GM12801 (cell line): ENCODE results near the gene ANGPTL1.

ENCODE experiments used
- TF ChIP-seq, protein P1 (sequence below): IDR thresholded peaks from one replicate; pipeline ENCODE4 v1.5.1; 2011; ENCODE audit warnings: control low read depth; ENCODE audit not compliant: insufficient read length; ENCODE audit errors: extremely low read depth

ANGPTL1 gene

GRCh38 chr1:178908358-178908757, 37.5 kb upstream of the ANGPTL1 start:
- TF ChIP-seq, protein P1, sequence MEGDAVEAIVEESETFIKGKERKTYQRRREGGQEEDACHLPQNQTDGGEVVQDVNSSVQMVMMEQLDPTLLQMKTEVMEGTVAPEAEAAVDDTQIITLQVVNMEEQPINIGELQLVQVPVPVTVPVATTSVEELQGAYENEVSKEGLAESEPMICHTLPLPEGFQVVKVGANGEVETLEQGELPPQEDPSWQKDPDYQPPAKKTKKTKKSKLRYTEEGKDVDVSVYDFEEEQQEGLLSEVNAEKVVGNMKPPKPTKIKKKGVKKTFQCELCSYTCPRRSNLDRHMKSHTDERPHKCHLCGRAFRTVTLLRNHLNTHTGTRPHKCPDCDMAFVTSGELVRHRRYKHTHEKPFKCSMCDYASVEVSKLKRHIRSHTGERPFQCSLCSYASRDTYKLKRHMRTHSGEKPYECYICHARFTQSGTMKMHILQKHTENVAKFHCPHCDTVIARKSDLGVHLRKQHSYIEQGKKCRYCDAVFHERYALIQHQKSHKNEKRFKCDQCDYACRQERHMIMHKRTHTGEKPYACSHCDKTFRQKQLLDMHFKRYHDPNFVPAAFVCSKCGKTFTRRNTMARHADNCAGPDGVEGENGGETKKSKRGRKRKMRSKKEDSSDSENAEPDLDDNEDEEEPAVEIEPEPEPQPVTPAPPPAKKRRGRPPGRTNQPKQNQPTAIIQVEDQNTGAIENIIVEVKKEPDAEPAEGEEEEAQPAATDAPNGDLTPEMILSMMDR, result no peak

GRCh38 chr1:178901482-178902125, 30.7 kb upstream of the ANGPTL1 start:
- TF ChIP-seq, protein P1, result no peak

DNA sequence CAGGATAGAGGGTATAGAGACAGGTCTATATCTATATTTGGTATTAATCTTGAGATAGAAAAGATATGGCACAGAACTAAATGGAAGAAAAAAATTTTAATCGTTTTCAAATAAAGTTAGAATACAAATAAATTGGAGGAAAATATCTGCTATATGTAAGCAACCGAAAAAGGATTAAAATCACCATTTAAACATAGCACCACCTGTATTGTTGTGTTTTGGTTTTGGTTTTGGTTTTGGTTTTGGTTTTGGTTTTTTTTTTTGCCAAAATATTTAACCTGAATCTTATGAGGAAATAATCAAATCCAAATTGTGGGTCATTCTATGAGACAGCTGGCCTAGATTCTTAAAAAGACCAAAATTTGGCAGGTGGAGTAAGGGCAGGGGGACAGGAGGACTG, 28.5 kb upstream of the ANGPTL1 start:
- TF ChIP-seq, protein P1, result no peak

- TF ChIP-seq, protein P1, result no peak
These were observed 27.5 kb upstream of the ANGPTL1 start for GRCh38 chr1:178898401-178898800.

DNA sequence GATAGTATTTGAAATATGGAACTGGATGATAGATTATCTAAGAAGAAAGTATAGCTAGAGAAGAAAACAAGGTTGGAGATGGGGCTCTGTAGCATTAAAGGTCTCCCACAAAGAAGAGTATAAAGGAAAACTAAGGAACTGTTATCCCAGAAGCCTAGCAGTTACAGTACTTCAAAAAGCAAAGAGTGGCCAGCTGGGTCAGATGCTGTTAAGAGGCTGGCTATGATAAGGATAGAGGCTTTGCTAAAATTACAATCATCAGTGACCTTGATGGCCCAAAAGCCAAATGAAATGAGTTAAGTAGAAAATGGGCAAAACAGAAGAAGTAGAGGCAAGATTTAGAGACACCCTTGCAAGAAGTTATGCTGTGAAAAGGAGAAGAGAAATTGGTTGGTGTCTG, 25.1 kb upstream of the ANGPTL1 start:
- TF ChIP-seq, protein P1, result no peak

GRCh38 chr1:178886551-178886950, 15.7 kb upstream of the ANGPTL1 start:
- TF ChIP-seq, protein P1, result no peak

DNA sequence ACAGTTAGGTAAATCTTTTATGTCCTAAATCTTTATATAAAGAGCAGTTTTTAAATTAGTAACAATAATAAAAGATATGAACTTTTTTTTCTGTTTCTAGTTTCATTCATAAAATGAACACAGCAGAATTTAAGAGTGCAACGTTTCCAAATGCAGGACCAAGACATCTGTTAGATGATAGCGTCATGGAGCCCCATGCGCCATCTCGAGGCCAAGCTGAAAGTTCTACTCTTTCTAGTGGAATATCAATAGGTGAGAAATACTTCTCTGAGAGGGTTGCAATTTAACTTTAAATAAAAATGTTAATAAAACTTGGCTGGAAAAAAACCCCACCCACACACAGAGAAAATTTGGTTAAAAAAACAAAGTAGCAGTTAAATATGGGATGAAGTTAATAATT, 15.0 kb upstream of the ANGPTL1 start:
- TF ChIP-seq, protein P1, result no peak
